Measurements from ENCODE around the gene PDLIM1.

PDLIM1 gene

DNA sequence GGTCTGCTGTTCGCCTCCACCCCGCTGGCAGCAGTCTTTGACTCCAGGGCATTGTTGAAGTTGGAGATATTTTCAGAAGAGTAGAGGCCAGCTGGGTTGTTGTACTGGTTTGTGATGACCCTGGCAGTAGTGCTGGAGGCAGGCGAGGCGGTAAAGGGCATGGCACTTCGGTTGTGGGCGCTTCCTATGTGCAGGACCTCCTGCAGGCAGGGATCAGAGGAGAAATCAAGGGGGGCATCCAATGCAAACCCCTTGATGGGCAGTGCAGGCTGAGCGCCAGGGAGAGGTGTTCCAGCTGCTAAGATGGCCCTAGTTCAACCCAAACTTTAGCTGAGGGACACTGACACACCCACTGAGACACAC is 27.0 kb downstream of the PDLIM1 start:
- DNase-seq (ENCODE audit: low read depth), result no peak

DNA sequence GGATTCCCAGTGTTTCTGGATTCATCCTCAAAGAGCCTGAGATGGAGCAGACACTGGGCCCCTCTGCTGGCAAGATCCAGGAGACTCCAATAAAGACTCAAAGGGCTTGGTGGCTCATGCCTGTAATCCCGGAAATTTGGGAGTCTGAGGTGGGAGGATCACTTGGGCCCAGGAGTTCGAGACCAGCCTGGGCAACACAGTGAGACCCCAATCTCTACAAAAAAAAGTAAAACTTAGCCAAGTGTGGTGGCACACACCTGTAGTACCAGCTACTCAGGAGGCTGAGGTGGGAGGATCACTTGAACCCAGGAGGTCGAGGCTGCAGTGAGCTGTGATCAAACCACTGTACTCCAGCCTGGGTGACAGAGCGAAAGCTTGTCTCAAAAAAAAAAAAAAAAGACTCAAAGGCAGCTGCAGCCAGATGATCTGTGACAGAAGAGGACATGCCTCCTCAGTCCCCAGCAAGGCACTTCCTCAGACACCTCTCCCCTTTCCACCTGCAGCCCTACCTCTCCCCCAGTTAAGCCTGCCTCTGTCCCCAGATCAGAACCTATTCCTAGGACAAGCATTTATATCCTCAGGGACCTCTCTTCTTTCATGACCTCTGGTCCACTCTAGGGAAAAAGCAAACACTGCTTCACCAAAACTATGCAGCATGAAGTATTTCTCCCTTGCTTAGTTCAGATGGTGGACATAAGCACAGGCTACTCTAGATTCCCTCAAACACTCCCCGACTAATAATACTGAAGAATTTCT is 27.9 kb downstream of the PDLIM1 start:
- DNase-seq (ENCODE audit: low read depth), result no peak

DNA sequence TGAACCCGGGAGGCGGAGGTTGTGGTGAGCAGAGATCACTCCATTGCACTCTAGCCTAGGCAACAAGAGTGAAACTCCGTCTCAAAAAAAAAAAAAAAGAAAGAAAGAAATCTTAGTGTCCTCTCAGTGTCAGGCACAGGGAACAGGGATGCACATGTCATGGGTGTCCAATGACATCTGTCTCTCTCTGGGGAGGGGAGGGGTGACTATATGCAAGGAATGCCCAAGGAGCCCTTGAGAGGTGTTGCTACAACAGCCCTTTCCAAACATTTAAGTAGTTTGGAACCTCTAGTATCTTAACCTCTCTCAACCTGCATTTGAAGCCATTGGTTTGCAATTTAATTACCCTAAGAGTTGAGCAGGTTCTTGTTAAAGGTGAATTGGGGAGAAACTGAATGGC is 28.9 kb downstream of the PDLIM1 start:
- DNase-seq (ENCODE audit: low read depth), result no peak

DNA sequence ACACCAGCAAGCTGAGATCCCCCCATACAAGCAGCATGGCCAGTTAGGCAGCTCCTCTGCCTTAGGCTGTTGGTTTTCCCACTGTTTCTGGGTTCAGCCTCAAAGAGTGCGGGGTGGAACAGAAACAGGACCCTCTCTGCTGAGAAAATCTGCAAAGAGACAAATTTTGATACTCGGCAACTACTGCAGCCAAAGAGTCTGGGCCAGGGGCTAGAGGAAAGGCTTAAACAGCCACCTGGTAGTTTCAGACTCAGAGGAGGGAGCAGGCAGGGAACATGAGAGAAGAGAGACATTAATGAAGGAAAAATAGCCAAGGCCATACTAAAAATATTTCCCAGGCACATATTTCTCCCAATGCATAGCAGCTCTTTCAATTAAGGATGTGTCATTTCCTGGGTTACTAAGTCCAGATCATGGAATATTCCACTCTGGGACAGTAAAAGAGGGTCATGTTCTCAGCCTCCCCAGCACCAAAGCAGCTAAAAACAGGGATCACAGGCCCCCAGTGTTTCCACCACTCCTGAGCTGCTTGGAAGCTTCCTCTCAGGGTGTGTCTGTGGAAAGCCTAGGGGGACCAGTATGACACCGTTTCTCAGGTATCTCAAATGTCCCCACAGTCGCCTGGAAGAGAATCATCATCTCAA is 29.8 kb downstream of the PDLIM1 start:
- peak; percentile 85 for DNase-seq (ENCODE audit: low read depth)

DNA sequence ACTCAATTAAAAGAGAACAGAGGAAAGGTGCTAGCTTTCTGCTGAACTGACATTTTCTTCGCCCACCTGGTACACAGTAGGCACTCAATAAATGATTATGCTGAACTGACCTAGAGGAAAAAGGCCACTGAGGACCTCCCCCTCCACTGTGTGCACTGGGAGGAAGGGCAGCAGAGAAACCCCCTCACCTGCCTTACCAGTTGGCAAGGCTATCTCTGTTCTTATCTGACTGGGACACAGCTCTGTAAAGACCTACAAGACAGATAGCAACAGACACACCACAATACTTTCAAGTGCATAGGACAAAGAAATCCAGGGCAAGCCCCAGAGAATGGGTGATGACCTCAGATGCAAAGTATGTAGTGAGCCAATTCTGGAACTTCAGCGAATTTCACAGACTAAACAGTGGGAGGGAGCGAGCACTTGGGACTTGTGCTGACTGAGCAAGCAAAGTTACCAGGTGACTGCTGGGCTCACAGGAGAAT is 30.4 kb downstream of the PDLIM1 start:
- peak; percentile 96 for DNase-seq (ENCODE audit: low read depth)

DNA sequence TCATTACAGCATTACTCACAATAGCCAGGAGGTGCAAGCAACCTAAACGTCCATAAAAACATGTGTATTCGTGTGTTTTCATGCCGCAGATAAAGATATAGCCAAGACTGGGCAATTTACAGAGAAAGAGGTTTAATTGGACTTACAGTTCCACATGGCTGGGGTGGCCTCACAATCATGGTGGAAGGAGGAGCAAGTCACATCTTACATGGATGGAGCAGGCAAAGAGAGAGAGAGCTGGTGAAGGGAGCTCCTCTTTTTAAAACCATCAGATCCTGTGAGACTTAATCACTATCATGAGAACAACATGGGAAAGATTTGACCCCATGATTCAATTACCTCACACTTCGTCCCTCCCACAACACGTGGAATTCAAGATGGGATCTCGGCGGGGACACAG is 33.0 kb downstream of the PDLIM1 start:
- no peak for DNase-seq (ENCODE audit: low read depth)

DNA sequence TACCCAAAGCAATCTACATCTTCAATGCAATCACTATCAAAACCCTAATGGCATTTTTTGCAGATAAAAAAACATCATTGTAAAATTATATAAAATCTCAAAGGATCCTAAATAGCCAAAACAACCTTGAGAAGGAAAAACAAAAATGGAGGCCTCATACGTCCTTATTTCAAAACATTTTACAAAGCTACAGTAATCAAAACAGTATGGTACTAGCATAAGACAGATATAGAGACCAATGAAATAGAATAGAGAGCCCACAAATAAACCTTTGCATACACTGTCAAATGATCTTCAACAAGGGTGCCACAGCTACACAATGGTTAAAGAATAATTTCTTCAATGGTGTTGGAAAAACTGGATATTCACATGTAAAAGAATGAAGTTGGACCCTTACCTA is 34.5 kb downstream of the PDLIM1 start:
- DNase-seq (ENCODE audit: low read depth), result no peak

DNA sequence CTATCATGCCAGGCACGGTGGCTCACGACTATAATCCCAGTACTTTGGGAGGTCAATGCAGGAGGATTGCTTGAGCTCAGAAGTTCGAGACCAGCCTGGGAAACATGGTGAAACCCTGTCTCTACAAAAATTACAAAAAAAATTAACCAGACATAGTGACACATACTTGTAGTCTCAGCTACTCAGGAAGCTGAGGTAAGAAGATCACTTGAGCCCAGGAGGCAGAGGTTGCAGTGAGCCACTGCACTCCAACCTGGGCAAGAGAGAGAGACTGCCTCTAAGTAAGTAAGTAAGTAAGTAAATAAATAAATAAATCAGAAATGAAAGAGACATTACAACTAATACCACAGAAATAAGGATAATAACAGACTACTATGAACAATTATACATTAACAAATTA is 36.2 kb downstream of the PDLIM1 start:
- peak; percentile 41 for DNase-seq (ENCODE audit: low read depth)

DNA sequence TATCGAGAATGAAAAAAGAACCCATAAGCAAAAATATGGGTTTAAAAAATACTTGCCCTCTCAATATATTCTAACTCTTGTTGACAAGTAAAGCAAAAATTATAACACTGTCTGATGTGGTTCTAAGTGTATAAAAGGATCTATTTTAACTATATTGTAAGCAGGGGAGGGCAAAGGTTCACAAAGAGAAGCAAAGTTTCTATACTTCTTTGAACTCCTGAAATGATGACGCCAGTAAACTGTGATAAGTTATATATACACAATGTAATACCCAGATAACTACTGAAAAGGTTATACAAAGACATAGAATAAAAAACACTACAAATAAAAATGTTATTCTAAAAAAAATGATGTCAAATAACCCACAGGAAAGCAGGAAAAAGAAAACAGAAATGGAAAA is 37.1 kb downstream of the PDLIM1 start:
- no peak for DNase-seq (ENCODE audit: low read depth)

DNA sequence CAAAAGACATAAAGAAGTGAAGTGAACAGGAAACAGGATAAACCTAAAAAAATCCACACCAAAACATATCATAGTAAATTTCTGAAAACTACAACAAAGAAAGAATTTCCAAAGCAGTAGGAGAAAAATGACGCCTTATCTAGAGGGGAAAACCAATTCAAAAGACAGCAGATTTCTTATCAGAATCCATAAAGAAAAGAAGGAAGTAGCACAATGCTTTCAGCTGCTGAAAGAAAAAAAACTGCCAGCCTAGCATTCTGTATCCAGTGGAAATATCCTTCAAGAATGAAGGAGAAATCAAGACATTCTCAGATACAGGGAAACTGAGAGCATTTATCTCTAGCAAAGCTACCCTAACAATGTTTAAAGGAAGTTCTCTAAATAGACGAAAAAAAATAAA is 37.8 kb downstream of the PDLIM1 start:
- no peak for DNase-seq (ENCODE audit: low read depth)

DNA sequence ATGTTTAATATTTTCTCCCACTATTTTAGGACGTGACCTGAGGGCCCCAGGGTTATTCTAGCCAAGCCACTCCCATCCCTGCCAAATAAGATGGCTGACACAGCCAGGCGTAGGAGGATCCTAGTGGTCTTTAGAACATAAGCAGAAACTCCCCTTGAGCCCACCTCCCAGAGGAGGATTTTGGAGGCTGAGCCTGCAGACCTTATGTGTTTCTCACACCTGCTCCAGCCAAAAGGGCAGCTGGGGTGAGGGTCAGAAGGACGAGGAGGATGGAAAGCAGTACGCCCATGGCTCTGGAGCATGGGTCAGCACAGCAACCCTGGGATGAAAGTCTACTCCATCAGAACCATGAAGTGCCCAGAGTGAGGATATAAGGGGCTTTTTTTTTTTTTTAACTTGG is 39.9 kb downstream of the PDLIM1 start:
- DNase-seq (ENCODE audit: low read depth), result no peak

DNA sequence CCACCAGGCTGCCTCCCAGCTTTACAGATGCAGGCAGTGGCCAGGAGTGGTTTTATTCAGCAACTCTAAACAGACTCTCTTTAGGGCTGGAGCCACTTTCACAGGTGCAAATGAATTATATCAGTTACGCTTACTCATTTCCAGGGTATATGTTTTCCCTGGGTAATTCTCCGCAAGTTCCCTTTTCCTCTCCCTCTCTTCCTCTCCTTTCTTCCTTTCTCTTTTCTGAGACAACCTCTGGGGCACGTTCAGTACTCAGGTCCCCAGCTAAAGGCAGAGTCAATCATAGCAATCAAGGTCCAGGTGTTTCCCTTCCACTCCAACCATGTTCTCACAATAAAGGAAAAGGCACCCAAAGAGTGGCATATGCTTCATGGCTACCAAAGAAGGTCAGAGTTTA is 41.3 kb downstream of the PDLIM1 start:
- no peak for DNase-seq (ENCODE audit: low read depth)

DNA sequence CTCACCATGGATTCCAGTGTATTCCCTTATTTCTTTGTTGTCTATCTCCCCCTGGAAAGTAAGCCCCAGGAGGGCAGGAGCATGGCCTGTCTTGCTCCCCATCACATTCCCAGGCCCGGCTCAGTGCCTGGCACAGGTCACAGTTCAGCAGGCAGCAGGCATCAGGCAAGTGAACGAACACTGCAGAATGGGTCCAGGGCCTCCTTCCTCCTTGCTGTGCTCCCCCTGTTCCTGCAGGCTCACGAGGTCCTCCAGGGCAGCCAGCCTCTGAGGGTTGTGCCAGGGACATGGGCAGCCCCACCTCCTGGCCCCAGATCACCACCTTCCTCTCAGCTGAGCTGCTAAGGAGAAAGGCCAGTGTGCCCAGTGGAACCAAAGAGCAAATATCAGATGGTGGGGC is 41.8 kb downstream of the PDLIM1 start:
- DNase-seq (ENCODE audit: low read depth), result no peak

DNA sequence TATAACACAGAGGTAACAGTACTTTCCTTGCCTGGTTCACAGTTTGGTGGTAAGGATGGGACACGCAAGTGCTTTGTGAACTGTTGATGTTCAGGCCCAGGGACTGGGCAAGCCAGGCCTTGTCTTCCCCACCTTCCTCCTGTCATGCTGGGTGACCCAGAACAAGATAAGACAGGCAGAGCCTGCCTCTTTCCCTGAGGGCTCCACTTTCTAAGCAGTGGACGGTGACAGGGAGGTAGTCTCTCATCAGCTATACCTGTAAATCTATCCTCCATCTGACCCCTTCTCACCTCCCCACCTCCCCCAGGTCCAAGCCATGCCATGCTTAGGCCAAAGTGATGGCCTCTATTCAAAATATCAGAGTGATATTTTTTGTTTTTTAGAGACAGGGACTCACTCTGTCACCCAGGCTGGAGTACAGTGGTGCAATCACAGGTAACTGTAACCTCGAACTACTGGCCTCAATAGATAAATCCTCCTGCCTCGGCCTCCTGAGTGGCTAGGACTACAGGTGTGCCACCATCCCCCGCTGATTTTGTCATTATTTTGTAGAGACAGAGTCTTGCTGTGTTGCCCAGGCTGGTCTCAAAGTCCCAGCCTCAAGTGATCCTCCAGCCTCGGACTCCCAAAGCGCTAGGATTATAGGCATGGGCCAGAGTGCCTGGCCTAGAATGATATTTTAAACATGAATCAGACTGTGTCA is 42.8 kb downstream of the PDLIM1 start:
- DNase-seq (ENCODE audit: low read depth), result peak; percentile 21

DNA sequence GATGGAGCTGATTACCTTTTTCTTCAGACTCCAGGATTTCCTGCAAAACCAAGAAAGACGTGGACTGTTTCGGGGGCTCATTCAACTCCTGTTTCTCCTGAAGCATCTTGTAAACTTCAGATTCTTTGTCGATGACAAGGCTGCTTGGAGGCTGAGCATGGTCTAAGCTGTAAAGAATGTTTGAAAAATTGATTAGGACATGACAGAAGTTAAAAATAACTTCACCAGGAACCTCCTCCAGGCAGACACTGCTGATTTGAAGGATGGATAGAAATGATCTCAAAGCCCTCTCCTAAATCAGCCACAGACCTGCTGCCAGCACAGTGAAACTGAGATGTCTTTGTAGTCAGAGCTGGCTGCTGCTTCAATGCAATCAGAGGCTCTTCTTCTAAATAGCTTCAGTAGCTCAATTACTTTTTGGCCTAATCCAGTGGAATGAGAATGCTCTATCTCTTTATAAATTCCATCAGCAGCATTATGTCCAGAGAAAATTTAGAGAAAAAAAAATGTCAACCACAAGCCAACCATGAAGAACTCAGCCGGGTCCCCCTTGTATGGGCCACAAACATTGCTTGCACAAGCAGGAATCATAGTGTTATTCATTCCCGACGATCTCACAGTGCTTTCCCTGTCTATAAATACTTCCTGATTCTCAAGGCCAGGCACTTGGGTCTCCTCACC is 43.5 kb downstream of the PDLIM1 start:
- DNase-seq (ENCODE audit: low read depth), result peak; percentile 94

DNA sequence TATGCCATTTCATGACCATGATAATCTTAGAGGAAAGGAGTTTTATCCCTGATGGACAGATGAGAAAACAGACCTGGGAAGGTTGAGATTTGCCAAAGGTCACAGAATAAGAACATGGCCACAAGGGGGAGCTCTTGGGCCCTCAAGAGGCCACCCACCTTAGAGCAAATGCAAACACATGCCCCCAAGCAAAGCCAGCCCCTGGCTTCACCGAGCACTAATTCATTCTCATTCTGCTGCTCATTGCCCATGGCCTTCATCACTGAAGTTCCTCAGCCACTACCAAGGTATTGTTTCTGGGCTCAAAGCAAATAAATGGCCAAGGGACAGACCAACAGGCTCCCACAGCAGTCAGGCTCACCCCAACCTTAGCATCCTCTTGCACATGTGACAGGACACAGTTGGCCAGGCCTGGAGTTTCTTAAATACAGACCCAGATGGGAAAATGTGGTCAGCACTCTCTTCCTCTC is 44.2 kb downstream of the PDLIM1 start:
- peak; percentile 88 for DNase-seq (ENCODE audit: low read depth)

DNA sequence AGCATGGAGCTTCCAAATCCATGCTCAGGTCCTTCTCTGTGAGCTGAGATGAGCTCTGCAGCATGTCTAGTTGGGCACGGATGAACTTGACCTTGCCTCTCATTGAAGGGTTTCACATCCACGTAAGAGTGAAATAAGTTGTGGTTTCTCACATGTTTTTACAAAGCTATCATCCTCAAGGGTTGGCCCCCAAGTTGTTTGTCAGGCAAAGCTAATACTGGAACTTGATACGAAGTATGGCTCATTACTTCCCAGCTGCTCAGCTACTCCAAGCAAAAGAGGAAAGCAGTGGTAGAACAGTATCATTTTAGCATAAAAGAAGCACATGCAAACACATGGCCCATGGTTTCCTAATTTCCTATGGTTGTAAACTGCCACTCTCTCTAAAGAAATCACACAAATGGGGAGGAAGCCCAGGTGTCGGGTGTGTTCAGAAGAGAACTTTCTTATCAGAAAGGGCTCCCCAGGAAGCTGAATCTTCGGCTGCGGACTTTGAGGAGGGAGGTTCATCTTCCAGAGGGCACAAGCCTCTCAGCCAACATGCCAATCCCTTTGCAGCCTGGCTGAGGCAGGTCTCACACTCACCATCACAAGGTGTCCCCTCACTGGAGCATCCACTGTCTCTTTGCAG is 45.3 kb downstream of the PDLIM1 start:
- DNase-seq (ENCODE audit: low read depth), result no peak

DNA sequence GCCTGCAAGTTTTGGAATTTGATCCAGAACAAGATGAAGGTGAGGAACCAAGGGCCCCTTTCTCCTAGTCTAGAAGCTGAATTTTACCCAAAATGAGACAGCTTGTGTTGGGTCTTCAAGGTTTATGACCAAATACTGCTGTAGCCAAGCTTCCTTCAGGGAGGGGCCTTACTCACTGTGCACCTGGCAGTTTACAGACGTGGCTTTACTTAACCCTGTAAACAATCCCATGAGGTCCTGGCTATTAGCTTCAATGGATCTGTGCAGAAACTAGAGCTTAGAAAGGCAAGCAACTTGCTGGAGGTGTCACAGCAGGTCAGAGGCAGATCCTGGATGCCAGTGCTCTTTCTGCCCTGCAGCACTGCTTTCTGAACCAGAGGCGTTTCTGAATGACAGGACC is 46.7 kb downstream of the PDLIM1 start:
- no peak for DNase-seq (ENCODE audit: low read depth)

DNA sequence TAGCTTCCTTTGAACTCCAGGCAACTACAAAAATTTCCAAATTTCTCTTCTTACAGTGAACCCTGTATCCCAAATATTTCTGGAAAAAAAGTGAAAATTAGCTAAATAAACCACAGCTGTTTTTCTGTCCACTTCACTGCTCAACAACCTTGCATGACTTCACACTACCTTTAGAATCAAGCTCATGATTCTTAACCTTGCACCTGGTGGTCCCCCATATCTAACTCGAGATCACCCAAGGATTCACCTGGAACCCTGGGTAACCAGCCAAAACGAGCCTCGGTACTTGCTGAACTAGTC is 47.5 kb downstream of the PDLIM1 start:
- no peak for DNase-seq (ENCODE audit: low read depth)

DNA sequence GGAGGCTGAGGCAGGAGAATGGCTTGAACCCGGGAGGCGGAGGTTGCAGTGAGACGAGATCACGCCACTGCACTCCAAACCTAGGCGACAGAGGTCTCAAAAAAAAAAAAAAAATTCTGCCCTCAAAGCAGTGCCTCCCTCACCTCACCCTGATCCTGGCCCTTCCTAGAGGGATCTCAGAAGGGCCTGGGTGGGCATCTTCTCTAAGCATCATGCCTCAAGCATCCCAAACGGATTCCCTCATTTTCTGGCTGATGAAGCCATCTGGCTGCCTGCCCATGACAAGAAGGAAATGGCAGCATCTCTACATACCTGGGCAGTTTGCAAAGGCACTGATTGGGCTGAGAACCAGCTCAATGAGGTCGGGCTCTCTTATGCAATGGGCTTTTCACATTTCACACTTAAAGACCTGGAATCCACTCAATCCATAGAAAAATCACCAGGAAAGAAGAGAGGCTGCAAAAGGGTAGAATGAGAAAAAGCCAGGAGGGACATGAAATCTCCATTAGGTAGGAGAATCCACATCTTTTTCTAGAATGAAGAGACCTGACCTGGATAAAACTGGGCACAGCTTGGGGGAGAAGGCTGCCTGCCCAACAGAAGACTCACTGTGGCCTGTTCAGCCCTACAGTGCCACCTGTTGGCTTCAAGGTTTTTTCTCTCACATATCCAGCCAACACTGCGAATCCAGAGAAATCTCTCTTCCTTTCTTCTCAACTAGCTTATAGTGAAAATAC is 48.1 kb downstream of the PDLIM1 start:
- peak; percentile 73 for DNase-seq (ENCODE audit: low read depth)

DNA sequence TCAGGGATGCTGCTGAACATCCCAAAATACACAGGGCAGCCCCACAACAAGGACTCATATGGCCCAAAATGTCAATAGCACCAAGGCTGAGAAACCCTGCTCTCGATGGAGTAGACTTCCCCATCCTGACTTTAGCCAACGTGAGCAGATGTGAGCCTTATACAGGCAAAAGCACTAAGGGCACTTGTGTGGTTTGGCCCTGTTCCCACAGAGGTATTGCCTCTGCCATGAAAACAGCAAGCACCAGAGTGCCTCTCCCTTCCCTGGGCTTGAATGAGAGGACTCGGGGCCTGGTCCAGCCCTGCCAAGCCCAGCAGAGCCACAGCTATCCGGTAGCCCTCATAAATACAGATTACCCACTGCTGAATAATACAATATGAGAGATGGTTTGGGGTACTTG is 49.3 kb downstream of the PDLIM1 start:
- DNase-seq (ENCODE audit: low read depth), result no peak

DNA sequence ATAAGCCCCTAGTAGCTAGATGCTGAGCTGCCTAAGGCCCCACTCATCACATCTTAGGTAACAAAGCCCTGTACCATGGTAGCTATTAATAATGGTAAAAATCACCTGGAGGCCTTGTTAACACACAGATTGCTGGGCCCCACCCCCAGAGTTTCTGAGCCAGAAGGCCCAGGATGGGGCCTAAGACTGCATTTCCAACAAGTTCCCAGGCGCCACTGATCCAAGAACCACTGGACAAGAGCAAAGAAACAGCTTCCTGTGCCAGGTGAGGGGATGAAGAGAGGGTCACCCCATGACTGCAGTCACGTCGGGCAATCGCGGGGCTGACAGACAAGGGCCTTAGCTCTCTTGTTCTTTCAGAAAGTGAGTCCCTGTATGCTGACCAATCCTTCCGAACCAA is 50.0 kb downstream of the PDLIM1 start:
- no peak for DNase-seq (ENCODE audit: low read depth)
